Activated T-cell treated with anti-CD3 and anti-CD28 coated beads for 1 hour (primary cell): Measurements from ENCODE around the gene GTF3C1.
"Not testable (repeated sequence)": the region's sequence is repeated elsewhere in the genome, so short reads cannot be mapped to it uniquely, and the experiment has no call there.

Experiments
- DNase-seq: peaks from one replicate; pipeline ENCODE4 v3.0.0-alpha.2; 2020; ENCODE audit warnings: low read depth

GTF3C1 gene

DNA sequence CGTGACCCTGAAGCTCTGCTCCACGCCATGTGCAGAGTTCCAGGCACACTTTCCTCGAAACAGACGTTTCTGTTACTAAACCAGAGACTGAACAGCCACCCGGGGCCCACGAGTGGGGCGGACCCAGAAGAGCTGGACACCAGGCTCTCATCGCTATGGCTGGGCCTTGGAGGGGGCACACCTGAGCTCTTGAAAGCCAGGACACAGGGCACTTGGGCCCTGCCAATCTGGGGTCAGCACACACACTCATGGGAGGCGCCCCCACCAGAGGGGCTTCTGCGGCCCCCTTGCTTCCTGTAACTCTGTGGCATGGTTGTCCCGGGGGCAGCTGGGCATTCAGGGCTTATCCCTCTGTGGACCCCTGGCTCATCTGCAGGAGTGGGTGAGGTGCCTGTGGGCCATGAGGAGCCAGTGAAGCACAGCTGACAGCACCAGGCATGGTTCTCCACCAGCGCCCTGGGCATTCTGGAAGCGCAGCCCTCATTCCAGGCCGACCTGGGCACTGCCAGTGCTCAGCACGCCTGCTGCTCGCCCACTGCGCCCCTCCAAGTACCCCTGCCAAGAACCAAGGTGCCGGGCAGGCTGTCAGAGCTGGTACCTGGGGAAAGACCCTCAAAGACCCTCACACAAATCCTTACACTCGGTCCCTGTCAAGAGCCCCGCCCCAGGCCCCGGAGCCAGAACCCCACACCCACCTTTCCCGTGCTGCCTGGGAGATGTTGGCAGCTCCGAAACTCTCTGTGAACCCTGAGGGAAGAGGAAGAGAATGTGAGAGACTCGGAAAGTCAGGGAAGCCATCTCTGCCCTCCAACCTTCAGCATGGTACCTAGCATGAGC is 86.6 kb downstream of the GTF3C1 start:
- no peak for DNase-seq

DNA sequence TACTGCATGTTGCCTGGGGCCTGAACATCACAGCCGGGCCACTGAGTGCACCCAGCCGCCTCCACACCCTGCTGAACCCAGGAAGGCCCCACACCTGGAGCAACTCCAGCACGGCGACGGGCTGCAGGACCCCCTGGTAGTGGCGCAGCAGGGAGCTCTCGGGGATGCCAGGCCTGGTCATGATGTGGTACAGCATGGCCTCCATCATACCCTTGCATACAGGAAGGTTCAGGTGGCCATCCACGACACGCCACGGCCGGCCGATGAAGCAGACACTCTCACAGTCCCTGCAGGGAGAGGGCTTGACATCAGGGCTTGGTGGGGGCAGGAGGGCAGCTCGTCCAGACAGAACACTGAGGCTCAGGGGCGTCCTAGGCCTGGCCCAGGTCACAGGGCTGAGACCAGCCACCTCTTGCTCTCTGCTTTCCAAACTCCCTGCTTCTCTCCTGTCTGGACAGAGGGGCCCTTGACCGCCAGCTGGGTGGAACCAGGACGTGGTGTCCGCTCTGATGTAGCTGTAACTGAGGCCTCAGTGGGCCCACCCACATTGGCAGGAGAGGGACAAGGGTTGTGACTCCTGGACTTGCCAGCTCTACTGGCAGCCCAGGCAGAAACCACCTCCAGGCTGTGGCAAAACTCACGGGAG is 87.4 kb downstream of the GTF3C1 start:
- DNase-seq, result no peak

DNA sequence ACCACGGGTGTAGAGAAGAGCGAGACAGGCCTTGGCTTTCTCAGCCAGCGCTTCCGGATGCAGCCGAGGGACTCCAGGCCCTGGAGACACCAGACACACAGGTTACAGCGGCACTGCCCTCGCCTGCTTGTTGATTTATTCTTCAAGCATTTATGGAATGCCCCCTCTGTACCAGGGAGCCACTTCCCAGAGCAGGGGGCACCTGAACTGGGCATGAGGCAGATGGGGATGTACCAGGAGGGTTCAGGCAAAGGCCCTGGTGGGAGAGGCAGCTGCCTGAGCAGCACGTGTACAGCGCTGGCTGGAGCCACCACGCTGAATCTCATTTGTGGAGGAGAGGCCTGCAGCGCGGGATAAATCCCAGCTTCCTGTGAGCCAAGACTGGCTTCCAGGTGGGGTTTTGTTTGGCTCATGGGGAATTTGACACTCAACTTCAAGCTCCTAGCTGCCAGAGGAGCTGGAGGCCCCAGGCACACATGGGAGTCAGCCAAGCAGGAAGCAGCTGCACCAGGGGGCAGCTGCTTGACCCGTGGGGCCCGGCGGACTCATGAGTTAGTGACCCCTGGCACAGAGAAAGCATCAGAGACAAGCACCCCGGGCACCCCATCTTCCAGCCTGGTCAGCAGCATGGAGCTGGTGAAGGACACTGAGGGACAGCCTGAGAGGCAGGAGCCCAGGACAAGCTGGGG is 88.1 kb downstream of the GTF3C1 start:
- DNase-seq, result no peak

DNA sequence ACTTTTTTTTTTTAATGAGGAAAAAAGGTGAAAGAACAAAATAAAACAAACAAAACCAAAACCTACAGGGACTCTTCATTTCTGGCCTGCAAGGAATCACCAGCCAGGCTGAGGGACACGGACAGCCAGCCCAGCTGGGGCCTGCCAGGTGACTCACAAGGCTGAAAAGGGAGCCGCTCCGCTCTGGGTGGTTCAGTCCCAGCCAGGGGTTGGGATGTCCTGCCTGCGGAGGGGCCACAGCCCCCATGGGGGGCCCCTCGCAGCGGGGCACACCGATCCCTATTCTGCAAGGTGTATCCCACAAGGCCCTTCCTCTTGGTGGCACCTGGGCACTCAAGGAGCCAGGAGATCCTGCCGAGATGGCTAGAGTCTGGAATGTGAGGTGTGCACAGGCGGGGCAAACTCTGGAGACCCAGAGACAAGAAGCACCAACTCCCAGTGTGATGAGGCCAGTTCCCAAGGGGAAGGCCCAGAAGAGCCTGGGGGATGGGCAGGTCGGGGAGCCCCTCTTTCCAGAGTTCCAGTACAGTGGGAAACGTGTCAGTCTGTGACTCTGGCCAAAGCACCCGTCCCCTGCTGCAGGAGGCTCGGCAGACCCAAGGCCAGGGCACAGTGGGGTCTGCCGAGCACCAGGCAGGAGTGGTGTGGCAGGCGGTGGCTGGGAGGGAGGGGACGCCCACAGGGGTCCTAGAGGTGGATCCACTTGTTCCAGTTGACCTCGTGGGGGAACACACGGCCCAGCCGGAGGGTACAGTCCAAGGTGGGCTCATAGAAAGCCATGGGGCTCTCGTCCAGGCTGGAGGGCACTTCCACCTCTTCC is 88.8 kb downstream of the GTF3C1 start:
- no peak for DNase-seq

GRCh38 chr16:27460213-27460612 is 89.5 kb downstream of the GTF3C1 start:
- DNase-seq, result no peak

DNA sequence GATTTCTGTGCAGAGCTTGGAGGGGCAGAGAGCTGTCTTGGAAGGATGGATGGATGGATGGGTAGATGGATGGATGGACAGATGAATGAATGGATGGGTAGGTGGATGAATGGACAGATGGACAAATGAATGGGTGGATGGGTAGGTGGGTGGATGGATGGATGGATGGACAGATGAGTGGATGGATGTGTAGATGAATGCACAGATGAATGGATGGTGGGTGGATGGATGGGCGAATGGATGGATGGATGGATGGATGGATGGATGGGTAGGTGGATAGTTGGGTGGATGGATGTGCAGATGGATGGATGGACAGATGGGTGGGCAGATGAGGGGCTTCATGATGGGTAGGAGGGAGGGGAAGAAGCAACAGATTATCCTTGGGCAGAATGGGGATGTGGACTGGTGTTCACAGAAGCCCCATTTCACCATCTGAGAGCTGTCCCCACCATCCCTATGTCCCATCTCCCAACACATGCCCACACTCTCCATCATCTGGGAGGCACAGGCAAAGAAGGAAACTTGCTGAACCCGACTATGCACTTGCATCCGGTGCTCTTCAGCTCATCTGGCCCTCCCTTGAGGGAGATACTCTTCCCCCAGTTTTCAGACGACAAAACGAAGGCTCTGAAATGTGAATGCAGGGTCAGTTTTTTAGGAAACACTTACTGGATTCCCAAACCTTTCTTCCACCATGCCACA is 90.6 kb downstream of the GTF3C1 start:
- no peak for DNase-seq

DNA sequence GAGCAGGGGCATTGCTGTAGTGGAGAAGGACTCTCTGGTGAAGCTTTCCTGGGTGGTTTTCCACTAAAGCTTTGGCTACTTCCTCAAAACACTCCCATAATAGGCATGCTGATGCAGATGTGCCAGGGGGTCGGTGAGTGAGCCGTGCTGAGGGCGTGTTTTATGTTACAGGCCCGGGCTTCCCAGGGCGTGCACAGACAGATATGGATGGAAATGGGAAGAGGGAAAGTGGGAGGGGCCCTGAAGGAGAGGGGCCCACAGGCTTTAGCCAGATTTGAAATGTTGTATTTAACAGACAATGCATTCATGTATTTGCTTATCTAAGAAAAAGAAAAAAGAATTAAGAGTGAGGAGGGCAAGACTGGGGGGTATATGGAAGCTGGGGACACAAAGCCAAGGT is 91.5 kb downstream of the GTF3C1 start:
- no peak for DNase-seq

GRCh38 chr16:27457605-27457900 is 92.2 kb downstream of the GTF3C1 start:
- not testable (repeated sequence) for DNase-seq

DNA sequence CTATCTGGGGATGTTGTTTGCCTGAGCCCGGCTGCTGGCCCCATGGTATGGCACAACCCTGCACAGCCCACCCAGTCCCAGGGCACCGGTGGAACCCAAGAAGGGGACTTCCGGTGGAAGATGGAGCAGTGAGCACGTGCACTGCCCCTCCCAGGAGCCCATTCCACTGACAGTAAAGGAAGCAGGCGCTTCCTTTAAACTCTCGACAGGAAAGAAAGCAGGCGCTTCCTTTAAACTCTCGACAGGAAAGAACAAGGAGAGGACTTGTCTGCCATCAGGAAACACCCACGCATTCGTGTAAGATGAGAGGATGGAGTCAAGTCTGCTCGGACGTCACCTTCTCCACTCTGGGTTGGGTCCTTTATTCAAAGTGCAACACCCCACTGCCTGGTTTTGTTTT is 94.0 kb downstream of the GTF3C1 start:
- DNase-seq, result no peak

- no peak for DNase-seq
These were observed 96.3 kb downstream of the GTF3C1 start for GRCh38 chr16:27453494-27453825.

DNA sequence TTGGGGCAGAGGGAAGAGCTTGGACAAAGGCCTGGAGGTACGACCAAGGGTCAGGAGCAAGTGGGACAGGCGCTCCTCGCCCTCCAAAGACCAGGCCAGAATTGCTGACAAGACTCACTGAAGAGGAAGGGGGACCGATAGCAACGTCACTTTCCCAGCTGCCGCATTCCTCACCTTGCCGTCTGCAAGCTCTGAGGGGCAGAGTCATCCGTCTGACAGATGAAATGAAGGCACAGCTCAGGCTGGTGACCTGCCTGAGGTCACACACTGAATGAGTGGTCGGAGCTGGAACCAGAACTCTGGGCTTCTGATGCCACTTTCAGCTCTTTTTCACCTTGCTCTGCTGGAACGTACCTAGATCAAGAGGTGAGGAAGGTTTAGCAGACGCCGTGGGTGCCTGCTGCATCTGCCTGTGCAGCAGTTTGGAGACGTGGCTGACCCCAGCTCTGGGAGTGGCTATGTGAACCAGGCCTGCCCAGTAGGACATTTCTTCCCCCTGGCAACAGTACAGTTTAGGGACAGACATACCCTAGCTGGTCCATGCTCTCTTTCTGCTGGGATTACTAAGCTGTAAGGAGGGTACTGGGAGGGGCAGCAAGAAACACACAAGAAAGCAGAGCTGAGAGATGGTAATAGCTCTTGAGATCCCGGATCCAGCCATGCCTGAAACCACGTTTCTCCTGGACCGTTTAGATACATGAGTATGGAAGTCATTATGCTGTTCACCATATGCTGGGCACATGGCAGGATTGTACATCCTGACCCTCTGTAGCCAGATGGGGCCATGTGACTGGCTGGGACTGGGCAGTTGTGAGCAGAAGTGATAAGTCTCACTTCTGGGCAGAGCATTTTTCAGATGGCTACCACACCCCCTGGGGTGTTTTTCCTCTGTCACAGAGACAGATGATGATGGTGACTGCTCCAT is 96.9 kb downstream of the GTF3C1 start:
- no peak for DNase-seq

DNA sequence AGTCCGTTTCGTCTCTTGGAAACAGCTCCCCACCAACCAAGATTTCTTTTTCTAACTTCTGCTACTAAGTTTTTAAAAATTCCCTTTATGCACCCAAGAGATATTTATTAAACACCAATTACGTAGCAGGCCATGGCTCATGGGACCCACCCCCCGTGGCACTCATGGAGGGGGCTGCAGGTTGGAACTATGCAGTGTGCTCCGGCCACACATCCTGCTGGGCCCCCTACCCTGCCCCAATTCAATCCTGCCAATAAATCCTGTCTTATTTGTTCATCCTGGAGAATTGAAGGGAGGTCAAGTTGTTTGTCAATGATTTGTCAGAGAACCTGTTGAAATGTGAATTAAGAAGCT is 99.5 kb downstream of the GTF3C1 start:
- no peak for DNase-seq

GRCh38 chr16:27449434-27450195 is 100.1 kb downstream of the GTF3C1 start:
- peak; percentile 52 for DNase-seq

GRCh38 chr16:27448532-27449433 is 100.9 kb downstream of the GTF3C1 start:
- DNase-seq, result no peak

GRCh38 chr16:27447301-27447700 is 102.4 kb downstream of the GTF3C1 start:
- no peak for DNase-seq

- peak; percentile 72 for DNase-seq
These were observed 103.0 kb downstream of the GTF3C1 start for GRCh38 chr16:27446721-27447120.

- no peak for DNase-seq
These were observed 104.1 kb downstream of the GTF3C1 start for GRCh38 chr16:27445502-27446175.

DNA sequence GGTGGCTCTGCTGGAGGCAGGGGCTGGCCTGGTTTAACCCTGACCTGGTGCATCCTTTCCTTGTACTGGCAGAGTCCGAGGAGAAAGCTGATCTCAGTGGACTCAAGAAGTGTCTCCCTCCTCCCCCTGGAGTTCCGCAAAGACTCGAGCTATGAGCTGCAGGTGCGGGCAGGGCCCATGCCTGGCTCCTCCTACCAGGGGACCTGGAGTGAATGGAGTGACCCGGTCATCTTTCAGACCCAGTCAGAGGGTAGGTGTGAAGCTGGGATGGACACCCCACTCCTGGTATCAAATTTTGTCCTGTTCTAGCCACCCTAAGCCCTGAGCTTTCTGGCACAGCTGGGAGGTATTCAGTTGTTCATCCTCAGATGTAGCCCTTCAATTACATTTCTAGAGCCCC is 105.2 kb downstream of the GTF3C1 start:
- no peak for DNase-seq

DNA sequence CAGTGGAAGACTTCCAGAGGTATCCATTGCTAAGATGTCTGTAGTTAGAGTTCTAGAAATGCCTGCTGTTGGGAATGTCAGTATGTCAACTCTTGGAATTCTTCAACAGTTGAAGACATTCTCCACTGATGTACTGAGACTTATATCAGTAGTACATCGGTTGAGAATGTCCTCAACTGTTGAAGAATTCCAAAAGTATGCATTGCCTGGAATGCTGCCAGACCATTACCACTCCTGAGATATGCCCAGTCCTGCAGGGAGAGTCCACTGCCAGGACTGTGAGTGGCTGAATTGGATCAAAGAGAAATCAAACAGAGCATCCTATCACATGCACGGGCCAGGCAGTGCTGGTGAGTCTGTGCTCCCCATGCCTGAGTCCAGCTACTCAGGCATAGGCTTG is 105.7 kb downstream of the GTF3C1 start:
- DNase-seq, result no peak
